H9 (cell line): Measurements from ENCODE around the gene OR2Y1. TPM values are rescaled to one million over a fixed set of nuclear protein-coding genes. Genes with fewer than 3 reads are reported as not detected.

Experiments used
- DNase-seq: peaks from one replicate; pipeline ENCODE4 v3.0.0-alpha.2; 2017
- H2AFZ ChIP-seq: one replicate; pipeline ENCODE4 v1.6.1; 2013; ENCODE audit warnings: mild to moderate bottlenecking, low read length, control low read depth, moderate library complexity
- H2AK5ac ChIP-seq: 2 replicates; pipeline ENCODE4 v1.6.1; 2013; ENCODE audit warnings: low read length, control low read depth, mixed read lengths; ENCODE audit not compliant: insufficient read length
- H2BK120ac ChIP-seq: one replicate; pipeline ENCODE4 v1.6.1; 2013; ENCODE audit warnings: low read depth, mild to moderate bottlenecking, low read length, control low read depth, inconsistent platforms; ENCODE audit not compliant: poor library complexity, severe bottlenecking
- H2BK12ac ChIP-seq: 2 replicates; pipeline ENCODE4 v1.6.1; 2013; ENCODE audit warnings: low read length, control low read depth, mixed read lengths, low read depth; ENCODE audit not compliant: insufficient read length
- H2BK15ac ChIP-seq: 2 replicates; pipeline ENCODE4 v1.6.1; 2013; ENCODE audit warnings: low read depth, low read length, control low read depth
- H2BK20ac ChIP-seq: one replicate; pipeline ENCODE4 v1.6.1; 2013; ENCODE audit warnings: low read depth, mild to moderate bottlenecking, low read length, control low read depth, inconsistent platforms; ENCODE audit not compliant: poor library complexity, severe bottlenecking
- H2BK5ac ChIP-seq: 2 replicates; pipeline ENCODE4 v1.6.1; 2013; ENCODE audit warnings: low read length, control low read depth, mixed read lengths; ENCODE audit not compliant: insufficient read length
- H3K14ac ChIP-seq: 2 replicates; pipeline ENCODE4 v1.6.1; 2013; ENCODE audit warnings: low read length, control low read depth; ENCODE audit not compliant: insufficient read depth
- H3K18ac ChIP-seq: 2 replicates; pipeline ENCODE4 v1.6.1; 2013; ENCODE audit warnings: low read depth, mild to moderate bottlenecking, mixed read lengths, low read length, control low read depth; ENCODE audit not compliant: insufficient read length
- H3K23ac ChIP-seq: 2 replicates; pipeline ENCODE4 v1.6.1; 2013; ENCODE audit warnings: low read length, control low read depth, mixed read lengths, low read depth; ENCODE audit not compliant: insufficient read length
- H3K23me2 ChIP-seq: 2 replicates; pipeline ENCODE4 v1.6.1; 2013; ENCODE audit warnings: low read depth, mild to moderate bottlenecking, mixed read lengths, low read length, control low read depth; ENCODE audit not compliant: insufficient read length, poor library complexity, severe bottlenecking
- H3K27ac ChIP-seq: 2 replicates; pipeline ENCODE4 v1.5.1; 2013; ENCODE audit warnings: low read length, control low read depth, mixed read lengths, low read depth; ENCODE audit not compliant: insufficient read length
- H3K27me3 ChIP-seq: 2 replicates; pipeline ENCODE4 v1.6.1; 2013; ENCODE audit warnings: low read length, control low read depth, inconsistent platforms; ENCODE audit not compliant: insufficient read depth
- H3K4ac ChIP-seq: 2 replicates; pipeline ENCODE4 v1.6.1; 2013; ENCODE audit warnings: low read depth, mild to moderate bottlenecking, control low read depth, inconsistent platforms, low read length, moderate library complexity
- H3K4me1 ChIP-seq: 2 replicates; pipeline ENCODE4 v1.6.1; 2013; ENCODE audit warnings: low read length, control low read depth, inconsistent platforms; ENCODE audit not compliant: insufficient read depth
- H3K4me2 ChIP-seq: 2 replicates; pipeline ENCODE4 v1.6.1; 2013; ENCODE audit warnings: low read length, control low read depth, mixed read lengths; ENCODE audit not compliant: insufficient read length, insufficient read depth
- H3K56ac ChIP-seq: 2 replicates; pipeline ENCODE4 v1.6.1; 2013; ENCODE audit warnings: low read depth, mild to moderate bottlenecking, mixed read lengths, low read length, control low read depth; ENCODE audit not compliant: insufficient read length
- H3K79me1 ChIP-seq: 2 replicates; pipeline ENCODE4 v1.6.1; 2013; ENCODE audit warnings: low read depth, mild to moderate bottlenecking, moderate library complexity, low read length, control low read depth, inconsistent platforms; ENCODE audit not compliant: insufficient read depth, poor library complexity, severe bottlenecking
- H3K79me2 ChIP-seq: 2 replicates; pipeline ENCODE4 v1.6.1; 2013; ENCODE audit warnings: low read length, control low read depth, inconsistent platforms; ENCODE audit not compliant: insufficient read depth
- H3K9ac ChIP-seq: 2 replicates; pipeline ENCODE4 v1.6.1; 2013; ENCODE audit warnings: low read length, control low read depth, mixed read lengths; ENCODE audit not compliant: insufficient read length; ENCODE audit errors: extremely low read depth
- H3K9me3 ChIP-seq: one replicate; pipeline ENCODE4 v1.6.1; 2013; ENCODE audit warnings: low read depth, low read length, inconsistent platforms; ENCODE audit not compliant: control insufficient read depth
- H3T11ph ChIP-seq: one replicate; pipeline ENCODE4 v1.6.1; 2013; ENCODE audit warnings: mild to moderate bottlenecking, low read length, control low read depth, inconsistent platforms
- H4K20me1 ChIP-seq: one replicate; pipeline ENCODE4 v1.6.1; 2013; ENCODE audit not compliant: control insufficient read depth, insufficient read length, insufficient read depth
- H4K5ac ChIP-seq: 2 replicates; pipeline ENCODE4 v1.6.1; 2013; ENCODE audit warnings: low read depth, mild to moderate bottlenecking, mixed read lengths, low read length, control low read depth; ENCODE audit not compliant: insufficient read length
- H4K8ac ChIP-seq: replicated peaks from 2 replicates; pipeline ENCODE4 v1.6.1; 2013; ENCODE audit warnings: low read length, control low read depth, mixed read lengths, low read depth; ENCODE audit not compliant: insufficient read length
- H4K91ac ChIP-seq: 2 replicates; pipeline ENCODE4 v1.6.1; 2013; ENCODE audit warnings: low read depth, mild to moderate bottlenecking, moderate library complexity, mixed read lengths, low read length, control low read depth; ENCODE audit not compliant: insufficient read length
- H3K27ac Mint-ChIP-seq, 3 experiments: 2 replicates in 2 of 3; 3 replicates in 1 of 3; pipeline ENCODE4 v1.8.0; 2020 to 2021; ENCODE audit warnings: mixed read lengths in 3 of 3, mild to moderate bottlenecking in 1 of 3, moderate library complexity in 1 of 3
- H3K27me3 Mint-ChIP-seq: 2 replicates; pipeline ENCODE4 v1.8.0; 2021; ENCODE audit warnings: low read depth, mild to moderate bottlenecking, moderate library complexity, mixed read lengths
- H3K36me3 Mint-ChIP-seq, 3 experiments: 2 replicates in 2 of 3; 3 replicates in 1 of 3; pipeline ENCODE4 v1.8.0; 2020 to 2021; ENCODE audit warnings: low read depth in 3 of 3, mixed read lengths in 3 of 3; ENCODE audit not compliant: insufficient read depth in 1 of 3
- H3K4me1 Mint-ChIP-seq, 2 experiments: 2 replicates each; pipeline ENCODE4 v1.8.0; 2020; ENCODE audit warnings: mixed read lengths in 2 of 2
- H3K4me3 Mint-ChIP-seq, 2 experiments: 2 replicates in 1 of 2; 3 replicates in 1 of 2; pipeline ENCODE4 v1.8.0; 2020 to 2021; ENCODE audit warnings: mild to moderate bottlenecking in 2 of 2, mixed read lengths in 2 of 2, moderate library complexity in 1 of 2
- H3K9me3 Mint-ChIP-seq, 2 experiments: 2 replicates in 1 of 2; 3 replicates in 1 of 2; pipeline ENCODE4 v1.8.0; 2020; ENCODE audit warnings: mild to moderate bottlenecking in 2 of 2, mixed read lengths in 2 of 2, moderate library complexity in 1 of 2
- WGBS: extraction: QIAGEN DNeasy Blood & Tissue Kit; methylation state at CpG from one replicate; pipeline ENCODE4 v1.1.7; 2013; ENCODE audit warnings: missing lambda C conversion rate, low lambda C conversion rate, mixed read lengths; ENCODE audit not compliant: insufficient read length; ENCODE audit errors: extremely low coverage; 5-methylcytosine and 5-hydroxymethylcytosine counted together
- total RNA-seq: library from RNA; stranded (reverse); gene quantifications from 2 replicates; pipeline ENCODE4 v1.2.1, GENCODE V29; 2021
- TF ChIP-seq, protein P1 (sequence below): fragments of 200-600 bp; sonication (generic); conservative IDR thresholded peaks from 3 replicates; pipeline ENCODE4 v1.8.0; 2021; ENCODE audit warnings: antibody characterized with exemption, mild to moderate bottlenecking

Gene OR2Y1
- total RNA-seq, 1 experiment from 2014 or later: not detected

DNA sequence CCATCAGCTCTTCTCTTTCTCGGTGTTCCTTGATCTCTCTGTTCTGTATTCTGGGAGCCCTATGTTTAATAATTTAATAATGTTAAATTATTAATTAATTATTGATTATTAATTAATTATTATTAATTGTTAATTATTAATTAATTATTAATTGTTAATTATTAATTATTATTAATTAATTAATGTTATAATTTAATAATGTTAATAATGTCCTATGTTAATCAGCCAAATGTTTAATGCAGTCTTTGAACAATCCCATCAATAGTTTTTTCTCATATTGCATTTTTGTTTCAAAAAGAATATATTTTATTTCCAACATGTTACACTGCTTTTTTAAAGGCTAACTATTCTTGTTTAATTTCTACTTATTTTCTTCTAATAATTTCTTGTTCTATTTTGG, 36.5 kb upstream of the OR2Y1 start:
- no peak overlapping the region for H3K4me2 ChIP-seq
- no peaks in the 10 kb centered on the region for H3K79me1 ChIP-seq
- H3T11ph ChIP-seq: no peak overlapping the region
- no peaks in the 10 kb centered on the region for H3K9me3 ChIP-seq
- peaks cover 29% of the 10 kb centered on the region in 2 experiments for H3K9me3 Mint-ChIP-seq
- H3K4me1 Mint-ChIP-seq: peaks cover 3 to 4% of the 10 kb centered on the region in 2 experiments; a peak in 3 of 4 replicates
- no peak for DNase-seq
- H4K20me1 ChIP-seq: no peaks in the 10 kb centered on the region
- no peak overlapping the region for H2AK5ac ChIP-seq
- no peak overlapping the region for H4K8ac ChIP-seq
- TF ChIP-seq, protein P1, sequence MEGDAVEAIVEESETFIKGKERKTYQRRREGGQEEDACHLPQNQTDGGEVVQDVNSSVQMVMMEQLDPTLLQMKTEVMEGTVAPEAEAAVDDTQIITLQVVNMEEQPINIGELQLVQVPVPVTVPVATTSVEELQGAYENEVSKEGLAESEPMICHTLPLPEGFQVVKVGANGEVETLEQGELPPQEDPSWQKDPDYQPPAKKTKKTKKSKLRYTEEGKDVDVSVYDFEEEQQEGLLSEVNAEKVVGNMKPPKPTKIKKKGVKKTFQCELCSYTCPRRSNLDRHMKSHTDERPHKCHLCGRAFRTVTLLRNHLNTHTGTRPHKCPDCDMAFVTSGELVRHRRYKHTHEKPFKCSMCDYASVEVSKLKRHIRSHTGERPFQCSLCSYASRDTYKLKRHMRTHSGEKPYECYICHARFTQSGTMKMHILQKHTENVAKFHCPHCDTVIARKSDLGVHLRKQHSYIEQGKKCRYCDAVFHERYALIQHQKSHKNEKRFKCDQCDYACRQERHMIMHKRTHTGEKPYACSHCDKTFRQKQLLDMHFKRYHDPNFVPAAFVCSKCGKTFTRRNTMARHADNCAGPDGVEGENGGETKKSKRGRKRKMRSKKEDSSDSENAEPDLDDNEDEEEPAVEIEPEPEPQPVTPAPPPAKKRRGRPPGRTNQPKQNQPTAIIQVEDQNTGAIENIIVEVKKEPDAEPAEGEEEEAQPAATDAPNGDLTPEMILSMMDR: no peak
- no peak overlapping the region for H3K27ac Mint-ChIP-seq
- H2AFZ ChIP-seq: no peak overlapping the region
- no peak overlapping the region for H3K56ac ChIP-seq
- WGBS: no CpG with 5 or more reads among the region's 1 CpG
- peaks cover 5 to 23% (median 16%) of the 10 kb centered on the region in 3 experiments for H3K36me3 Mint-ChIP-seq
- H3K4me1 ChIP-seq: no peaks in the 10 kb centered on the region
- H3K14ac ChIP-seq: no peak overlapping the region
- H2BK15ac ChIP-seq: no peak overlapping the region
- H2BK120ac ChIP-seq: no peak overlapping the region
- no peaks in the 10 kb centered on the region for H3K23me2 ChIP-seq
- H3K27ac ChIP-seq: no peak overlapping the region
- H2BK20ac ChIP-seq: no peak overlapping the region
- H3K18ac ChIP-seq: no peak overlapping the region
- no peak overlapping the region for H4K5ac ChIP-seq
- no peaks in the 10 kb centered on the region for H3K79me2 ChIP-seq
- no peak overlapping the region for H3K23ac ChIP-seq
- peaks cover 4% of the 10 kb centered on the region for H3K27me3 Mint-ChIP-seq
- H2BK12ac ChIP-seq: no peak overlapping the region
- H3K9ac ChIP-seq: no peak overlapping the region
- no peak overlapping the region for H3K4ac ChIP-seq
- H3K27me3 ChIP-seq: no peaks in the 10 kb centered on the region
- no peak overlapping the region for H2BK5ac ChIP-seq
- H3K4me3 Mint-ChIP-seq: no peak overlapping the region
- no peak overlapping the region for H4K91ac ChIP-seq
